ENCODE measurements around the gene ZNF3.

Gene ZNF3

DNA sequence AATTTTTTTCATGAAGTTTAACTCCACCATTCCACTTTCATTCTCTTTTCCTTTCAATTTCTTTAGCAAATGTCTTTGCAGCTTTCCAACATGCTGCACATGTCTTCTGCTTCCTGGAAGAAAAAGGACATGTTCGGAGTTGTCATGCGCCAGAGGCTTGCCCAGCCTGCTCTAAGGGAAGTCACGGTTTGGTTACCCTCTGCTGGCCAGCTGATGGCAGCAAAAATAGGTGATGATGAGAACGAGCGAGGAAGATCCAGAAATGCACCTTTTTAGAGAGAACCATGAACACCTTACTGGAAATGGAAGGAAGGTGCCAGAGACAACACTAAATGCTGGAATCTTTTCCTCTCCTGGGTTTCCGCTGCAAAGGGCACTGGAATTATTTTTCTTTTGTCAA, 36.8 kb downstream of the ZNF3 start:
- no peak for DNase-seq

DNA sequence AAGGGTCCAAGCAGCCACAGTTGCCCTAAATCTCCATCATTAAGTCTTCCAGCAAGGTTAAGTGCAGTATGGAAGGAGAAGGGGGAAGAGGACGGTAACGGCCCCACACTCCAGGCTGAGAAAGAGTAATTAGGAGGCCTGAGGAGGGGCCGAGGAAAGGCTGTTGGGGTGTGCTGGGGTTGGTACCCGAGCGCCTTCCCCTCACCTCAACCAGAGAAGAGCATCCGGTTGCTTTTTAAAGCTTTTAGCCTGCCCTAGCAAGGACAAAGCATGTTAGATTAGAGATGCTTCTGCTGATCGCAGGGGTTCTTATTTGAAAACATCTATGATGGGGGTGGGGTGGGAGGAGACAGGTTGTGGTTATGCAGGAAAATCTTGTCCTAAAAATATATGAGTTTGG, 40.9 kb downstream of the ZNF3 start:
- no peak for DNase-seq

- no peak for DNase-seq
These were observed 43.2 kb downstream of the ZNF3 start for GRCh38 chr7:100038326-100038725.

- DNase-seq: no peak
These were observed 45.6 kb downstream of the ZNF3 start for GRCh38 chr7:100035876-100036275.

- DNase-seq: no peak
These were observed 46.5 kb downstream of the ZNF3 start for GRCh38 chr7:100034871-100035510.

DNA sequence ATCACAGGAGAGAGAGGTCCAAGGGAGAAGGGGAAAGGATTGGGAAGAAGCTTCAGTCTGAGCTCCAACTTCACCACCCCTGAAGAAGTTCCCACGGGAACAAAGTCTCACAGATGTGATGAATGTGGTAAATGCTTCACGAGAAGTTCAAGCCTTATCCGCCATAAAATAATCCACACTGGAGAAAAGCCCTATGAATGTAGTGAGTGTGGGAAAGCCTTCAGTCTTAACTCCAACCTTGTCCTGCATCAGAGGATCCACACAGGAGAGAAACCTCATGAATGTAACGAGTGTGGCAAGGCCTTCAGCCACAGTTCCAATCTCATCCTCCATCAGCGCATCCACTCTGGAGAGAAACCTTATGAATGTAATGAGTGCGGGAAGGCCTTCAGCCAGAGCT, 48.0 kb downstream of the ZNF3 start:
- DNase-seq: no peak

GRCh38 chr7:100029596-100029995, 51.9 kb downstream of the ZNF3 start:
- no peak for DNase-seq

DNA sequence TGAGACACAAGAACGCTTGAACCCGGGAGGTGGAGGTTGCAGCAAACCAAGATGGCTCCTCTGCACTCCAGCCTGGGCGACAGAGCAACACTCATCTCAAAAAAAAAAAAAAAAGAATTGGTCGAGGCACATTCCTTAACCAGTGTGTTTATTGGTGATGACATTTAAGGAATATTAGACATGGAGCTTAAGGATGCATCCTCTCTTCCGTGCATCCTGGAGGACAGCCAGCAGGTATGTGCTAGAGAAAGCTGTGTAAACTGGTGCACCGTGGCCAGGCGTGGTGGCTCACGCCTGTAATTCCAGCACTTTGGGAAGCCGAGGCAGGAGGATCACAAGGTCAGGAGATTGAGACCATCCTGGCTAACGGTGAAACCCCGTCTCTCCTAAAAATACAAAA, 54.3 kb downstream of the ZNF3 start:
- no peak for DNase-seq

- no peak for DNase-seq
These were observed 57.4 kb downstream of the ZNF3 start for GRCh38 chr7:100024020-100024619.

GRCh38 chr7:100023526-100023925, 58.0 kb downstream of the ZNF3 start:
- DNase-seq: no peak

DNA sequence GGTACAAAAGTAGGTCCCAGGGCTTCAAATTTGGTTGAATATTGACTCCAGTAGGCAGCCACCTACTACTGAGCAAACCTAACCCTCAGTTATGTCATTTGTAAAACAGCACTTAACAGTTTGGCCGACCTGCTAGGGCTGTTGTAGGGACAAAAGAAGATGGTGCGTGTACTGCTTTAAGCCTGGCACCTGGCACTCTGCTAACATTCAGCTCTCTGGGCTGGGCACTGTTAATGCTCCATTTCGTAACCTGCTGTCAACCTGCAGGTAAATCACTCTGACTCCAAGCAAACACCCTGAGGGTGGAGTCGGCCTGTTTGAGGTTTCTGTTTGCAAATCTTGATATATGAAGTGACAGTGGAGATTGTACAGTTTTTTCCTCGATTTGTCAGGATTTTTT, 58.9 kb downstream of the ZNF3 start:
- DNase-seq: no peak

- no peak for DNase-seq
These were observed 60.2 kb downstream of the ZNF3 start for GRCh38 chr7:100021297-100021696.

Data from femur (tissue), 1 donor.